RWPE1 (cell line): ENCODE results near the gene ZCCHC2.

Experiments used
- CTCF ChIA-PET: fragments of 350-600 bp; sonication (Branson Sonifier 250); formaldehyde crosslinking; extraction: SDS; loops from one replicate; lab custom pipeline; 2021; lab: Yijun Ruan, JAX
- POLR2A ChIA-PET: fragments of 400-600 bp; formaldehyde crosslinking; extraction: SDS; loops from one replicate; lab custom pipeline; 2020; ENCODE audit warnings: antibody characterized with exemption; ENCODE audit not compliant: low non-redundant PET; lab: Yijun Ruan, JAX
- DNase-seq: peaks from one replicate; pipeline ENCODE4 v3.0.0; 2012; ENCODE audit warnings: low spot score
- H3K27ac ChIP-seq: fragments of 450-650 bp; 2 replicates; pipeline ENCODE4 v1.5.1; 2017
- CTCF ChIP-seq: fragments of 450-650 bp; conservative IDR thresholded peaks from 2 replicates; pipeline ENCODE4 v1.5.1; 2017; ENCODE audit warnings: low read depth, mild to moderate bottlenecking

ZCCHC2 gene

GRCh38 chr18:62605685-62606084 lies 82.9 kb downstream of the ZCCHC2 start:
- no peak overlapping the region for H3K27ac ChIP-seq
- ChIA-PET POLR2A (no interaction called here), CTCF (no interaction called here)
- DNase-seq = no peak
- TF ChIP-seq CTCF = no peak

DNA sequence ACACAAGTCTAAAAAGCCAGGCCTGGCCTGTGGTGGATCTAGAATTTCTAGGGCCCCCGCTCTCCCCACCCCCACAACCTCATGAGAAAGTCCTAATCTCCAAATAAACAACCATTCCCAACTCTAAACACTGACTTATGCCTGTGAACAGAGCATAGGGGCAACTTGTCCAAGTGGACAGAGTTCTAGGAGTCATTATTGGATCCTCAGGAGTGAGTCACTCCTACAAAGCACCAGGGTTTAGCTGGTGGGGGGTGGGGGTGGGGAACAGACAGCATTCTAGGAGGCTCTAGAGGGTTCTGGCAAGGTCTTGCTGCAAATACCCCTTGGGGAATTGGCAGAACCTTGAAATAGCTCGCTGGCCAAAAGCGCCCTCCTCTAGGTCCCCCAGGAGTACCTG lies 83.3 kb downstream of the ZCCHC2 start:
- no peak for DNase-seq
- ChIA-PET POLR2A (no interaction called here), CTCF (no interaction called here)
- no peak for TF ChIP-seq CTCF
- no peak overlapping the region for H3K27ac ChIP-seq

GRCh38 chr18:62607302-62607701 lies 84.5 kb downstream of the ZCCHC2 start:
- H3K27ac ChIP-seq = no peak overlapping the region
- DNase-seq = no peak
- ChIA-PET CTCF (no interaction called here), POLR2A (no interaction called here)
- TF ChIP-seq CTCF = no peak

GRCh38 chr18:62607708-62608428 lies 85.0 kb downstream of the ZCCHC2 start:
- ChIA-PET POLR2A (no interaction called here), CTCF (no interaction called here)
- no peak for DNase-seq
- no peak for TF ChIP-seq CTCF
- H3K27ac ChIP-seq = no peak overlapping the region

- no peak for DNase-seq
- ChIA-PET POLR2A (no interaction called here), CTCF (no interaction called here)
- no peak overlapping the region for H3K27ac ChIP-seq
- TF ChIP-seq CTCF = no peak
Observed at GRCh38 chr18:62609764-62610163, 86.9 kb downstream of the ZCCHC2 start.

DNA sequence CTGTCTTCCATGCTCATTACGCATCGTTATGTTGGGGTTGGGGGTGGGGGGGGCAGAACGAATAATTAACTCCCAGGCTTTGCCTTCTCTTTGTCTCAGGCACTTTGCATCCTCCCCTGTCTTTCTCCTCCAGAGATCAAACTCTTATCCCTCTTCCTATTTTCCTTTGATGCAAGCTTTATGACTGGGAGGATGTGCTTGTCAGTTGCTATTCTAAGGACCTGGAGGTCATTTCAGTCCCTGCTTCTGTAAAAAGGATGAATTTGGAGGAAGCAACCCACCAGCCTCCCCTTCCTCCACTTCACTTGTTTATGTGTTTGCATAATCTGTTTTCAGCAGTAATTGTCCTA lies 87.5 kb downstream of the ZCCHC2 start:
- POLR2A ChIA-PET = no interaction called here

More for the DNA sequence above, 87.5 kb downstream of the ZCCHC2 start:
- CTCF ChIA-PET = no interaction called here
- TF ChIP-seq CTCF = no peak
- no peak for DNase-seq
- no peak overlapping the region for H3K27ac ChIP-seq
